ENCODE measurements around the gene GRHL3.

The GRHL3 gene

DNA sequence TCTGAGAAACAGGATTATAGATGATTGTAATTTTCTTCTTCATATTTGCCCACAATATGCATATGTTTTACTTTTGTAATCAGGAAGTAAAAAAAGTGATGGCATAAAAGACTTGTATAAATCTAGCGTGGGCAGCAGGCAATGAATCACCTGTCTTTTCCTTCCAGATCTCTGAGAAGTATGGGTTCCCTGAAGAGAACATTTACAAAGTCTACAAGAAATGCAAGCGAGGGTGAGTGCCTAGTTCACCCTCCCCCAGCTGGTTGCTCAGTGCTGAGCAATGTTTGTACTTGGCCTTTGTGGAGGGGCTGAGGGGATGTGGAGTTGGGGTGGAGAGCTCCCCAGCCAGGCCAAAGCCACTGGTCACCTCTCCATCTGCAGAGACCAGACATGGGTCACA, 30.7 kb downstream of the GRHL3 start:
- Mint-ChIP-seq H3K27ac (no peak overlapping the region), H3K4me1 (no peaks in the 10 kb centered on the region), H3K9me3 (no peaks in the 10 kb centered on the region), H3K4me3 (no peak overlapping the region), H3K36me3 (ENCODE audit: low read depth) (no peaks in the 10 kb centered on the region), H3K27me3 (ENCODE audit: low read depth) (peaks cover 24% of the 10 kb centered on the region)
- TF ChIP-seq, protein P1, sequence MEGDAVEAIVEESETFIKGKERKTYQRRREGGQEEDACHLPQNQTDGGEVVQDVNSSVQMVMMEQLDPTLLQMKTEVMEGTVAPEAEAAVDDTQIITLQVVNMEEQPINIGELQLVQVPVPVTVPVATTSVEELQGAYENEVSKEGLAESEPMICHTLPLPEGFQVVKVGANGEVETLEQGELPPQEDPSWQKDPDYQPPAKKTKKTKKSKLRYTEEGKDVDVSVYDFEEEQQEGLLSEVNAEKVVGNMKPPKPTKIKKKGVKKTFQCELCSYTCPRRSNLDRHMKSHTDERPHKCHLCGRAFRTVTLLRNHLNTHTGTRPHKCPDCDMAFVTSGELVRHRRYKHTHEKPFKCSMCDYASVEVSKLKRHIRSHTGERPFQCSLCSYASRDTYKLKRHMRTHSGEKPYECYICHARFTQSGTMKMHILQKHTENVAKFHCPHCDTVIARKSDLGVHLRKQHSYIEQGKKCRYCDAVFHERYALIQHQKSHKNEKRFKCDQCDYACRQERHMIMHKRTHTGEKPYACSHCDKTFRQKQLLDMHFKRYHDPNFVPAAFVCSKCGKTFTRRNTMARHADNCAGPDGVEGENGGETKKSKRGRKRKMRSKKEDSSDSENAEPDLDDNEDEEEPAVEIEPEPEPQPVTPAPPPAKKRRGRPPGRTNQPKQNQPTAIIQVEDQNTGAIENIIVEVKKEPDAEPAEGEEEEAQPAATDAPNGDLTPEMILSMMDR (IDR thresholded peaks at IDR 0.05; ENCODE audit: unreplicated experiment in 3 of 3), result no peak

DNA sequence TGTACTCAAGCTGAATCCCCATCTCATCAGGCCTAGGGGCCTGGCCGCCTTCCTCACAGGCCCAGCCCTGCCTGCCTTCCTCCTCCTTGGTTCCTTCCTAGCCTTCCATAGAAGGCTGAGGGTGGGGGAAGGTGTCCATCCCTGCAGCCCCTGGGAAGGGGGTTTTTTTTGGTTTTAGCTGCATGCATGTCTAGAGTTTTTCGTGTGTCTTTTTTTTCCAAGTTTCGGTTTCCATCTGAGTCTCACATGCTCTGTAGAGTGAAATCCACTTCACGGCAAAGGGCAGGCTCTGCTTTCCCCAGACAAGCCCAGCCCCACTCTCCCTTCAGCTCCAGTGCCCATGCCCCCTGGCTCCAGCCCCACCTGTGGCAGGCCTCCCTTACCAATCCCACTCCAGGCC, 32.1 kb downstream of the GRHL3 start:
- Mint-ChIP-seq H3K27me3 (ENCODE audit: low read depth) (peaks cover 23% of the 10 kb centered on the region), H3K36me3 (ENCODE audit: low read depth) (no peaks in the 10 kb centered on the region), H3K9me3 (no peaks in the 10 kb centered on the region), H3K4me1 (no peaks in the 10 kb centered on the region), H3K4me3 (no peak overlapping the region), H3K27ac (no peak overlapping the region)
- TF ChIP-seq, protein P1 (IDR thresholded peaks at IDR 0.05; ENCODE audit: unreplicated experiment in 3 of 3), result no peak

DNA sequence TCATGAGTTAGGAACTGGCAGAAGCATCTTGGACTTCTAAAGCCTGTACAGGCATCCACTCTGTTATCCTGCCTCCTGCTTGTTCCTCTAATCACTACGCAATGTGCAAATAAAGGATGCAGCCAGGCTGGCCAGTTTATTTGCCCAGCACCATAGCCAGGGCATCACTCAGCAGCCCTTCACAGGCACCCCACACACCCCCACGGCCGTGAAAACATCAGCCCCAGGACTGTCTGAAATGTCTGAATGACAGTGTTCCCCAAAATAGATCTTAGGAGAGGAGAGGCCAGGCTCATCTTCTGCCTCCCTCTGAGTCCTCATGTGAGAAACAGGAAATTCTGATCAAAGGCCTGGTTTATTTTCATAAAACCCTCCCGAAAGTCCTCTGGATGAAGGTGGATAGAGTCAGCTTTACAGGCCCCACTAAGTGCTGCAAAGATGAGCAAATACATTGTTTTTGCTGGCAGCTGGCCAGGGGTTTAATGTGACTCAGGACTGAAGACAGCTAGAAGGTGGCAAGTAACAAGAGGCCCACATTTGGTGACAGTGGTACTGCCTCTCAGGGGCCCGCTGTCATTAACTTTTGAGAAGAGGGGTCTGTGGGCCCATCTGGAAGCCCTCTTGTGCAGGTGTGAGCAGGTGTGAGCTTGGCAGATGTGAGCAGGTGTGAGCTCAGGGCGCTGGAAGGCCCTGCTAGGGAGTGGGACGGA, 32.9 kb downstream of the GRHL3 start:
- no peak overlapping the region for H3K27ac Mint-ChIP-seq
- no peak overlapping the region for H3K4me3 Mint-ChIP-seq
- peaks cover 16% of the 10 kb centered on the region for H3K27me3 Mint-ChIP-seq (ENCODE audit: low read depth)
- no peaks in the 10 kb centered on the region for H3K9me3 Mint-ChIP-seq
- TF ChIP-seq, protein P1 (IDR thresholded peaks at IDR 0.05; ENCODE audit: unreplicated experiment in 3 of 3), result no peak
- H3K4me1 Mint-ChIP-seq, result no peaks in the 10 kb centered on the region
- H3K36me3 Mint-ChIP-seq (ENCODE audit: low read depth), result no peaks in the 10 kb centered on the region

DNA sequence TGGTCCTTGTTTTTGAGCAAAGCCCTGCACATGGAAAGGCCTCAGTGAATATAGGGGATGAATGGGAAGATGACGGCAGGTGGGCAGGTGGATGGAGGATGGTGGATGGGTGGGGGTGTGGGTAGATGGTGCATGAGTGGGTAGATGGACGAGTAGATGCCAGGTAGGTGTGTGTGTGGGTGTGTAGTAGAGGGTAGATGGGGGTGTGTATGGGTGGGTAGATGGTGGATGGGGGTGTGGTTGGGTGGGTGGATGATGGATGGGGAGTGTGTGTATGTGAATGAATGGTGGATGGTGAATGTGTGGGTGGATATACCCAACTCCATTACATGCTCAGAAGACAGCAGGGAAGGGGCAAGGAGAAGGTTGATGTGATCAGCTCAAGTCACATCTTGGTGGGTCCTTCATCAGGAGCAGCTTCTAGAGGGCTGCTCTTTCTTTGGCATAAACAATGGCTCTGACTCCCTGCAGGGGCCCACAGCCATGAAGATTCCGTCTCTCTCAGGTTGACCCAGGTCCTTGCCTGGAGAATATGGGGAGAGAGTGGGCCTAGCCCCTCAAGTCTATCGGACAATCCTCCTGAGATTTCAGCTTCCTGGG, 34.2 kb downstream of the GRHL3 start:
- Mint-ChIP-seq H3K36me3 (ENCODE audit: low read depth) (peaks cover 6% of the 10 kb centered on the region), H3K27ac (no peak overlapping the region), H3K4me1 (no peaks in the 10 kb centered on the region), H3K4me3 (no peak overlapping the region), H3K27me3 (ENCODE audit: low read depth) (peaks cover 15% of the 10 kb centered on the region), H3K9me3 (no peaks in the 10 kb centered on the region)
- TF ChIP-seq, protein P1 (IDR thresholded peaks at IDR 0.05; ENCODE audit: unreplicated experiment in 3 of 3), result no peak

DNA sequence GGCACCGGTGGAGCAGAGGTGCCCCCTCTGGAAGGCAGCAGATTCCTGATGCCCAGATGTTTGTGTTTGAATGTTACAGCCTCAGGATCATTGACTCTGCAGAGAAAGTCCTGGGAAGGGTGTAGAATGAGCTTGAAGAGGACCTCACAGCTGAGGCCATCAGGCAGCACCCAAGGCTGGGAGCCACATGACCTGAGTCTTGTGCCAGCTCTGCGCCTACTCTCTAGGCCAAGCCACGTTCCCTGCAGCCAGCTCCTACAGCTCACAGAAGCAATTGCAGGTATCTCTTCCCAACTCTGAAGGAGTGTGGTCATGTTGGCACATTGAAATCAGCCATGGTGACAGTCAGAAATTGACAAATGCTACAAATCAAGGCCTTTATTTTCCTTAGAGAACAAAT, 36.3 kb downstream of the GRHL3 start:
- TF ChIP-seq, protein P1 (IDR thresholded peaks at IDR 0.05; ENCODE audit: unreplicated experiment in 3 of 3), result no peak
- Mint-ChIP-seq H3K27me3 (ENCODE audit: low read depth) (peaks cover 8% of the 10 kb centered on the region), H3K4me1 (no peaks in the 10 kb centered on the region), H3K36me3 (ENCODE audit: low read depth) (peaks cover 7% of the 10 kb centered on the region), H3K4me3 (no peak overlapping the region), H3K27ac (no peak overlapping the region), H3K9me3 (no peaks in the 10 kb centered on the region)

DNA sequence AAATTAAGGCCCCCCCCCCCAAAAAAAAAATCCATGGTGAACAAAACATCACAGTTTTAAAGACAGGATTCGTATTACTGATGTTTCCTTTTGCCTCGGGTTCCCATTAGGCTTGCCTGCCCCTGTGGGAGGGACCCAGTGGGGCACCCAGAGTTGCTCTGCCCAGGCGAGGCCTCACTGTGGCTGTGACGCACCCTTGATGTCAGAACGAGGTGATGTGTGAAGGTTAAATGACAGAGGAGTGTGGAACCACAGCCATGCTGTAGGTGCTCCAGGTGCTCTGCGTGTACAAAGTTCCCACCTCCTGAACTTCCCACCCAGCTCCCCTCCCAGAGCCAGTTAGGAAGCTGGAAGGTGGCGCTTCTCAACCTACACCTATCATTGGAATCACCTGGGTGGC, 37.9 kb downstream of the GRHL3 start:
- Mint-ChIP-seq H3K27ac (no peak overlapping the region), H3K36me3 (ENCODE audit: low read depth) (peaks cover 11% of the 10 kb centered on the region), H3K4me1 (no peaks in the 10 kb centered on the region), H3K9me3 (no peaks in the 10 kb centered on the region), H3K4me3 (no peak overlapping the region), H3K27me3 (ENCODE audit: low read depth) (peaks cover 11% of the 10 kb centered on the region)
- TF ChIP-seq, protein P1 (IDR thresholded peaks at IDR 0.05; ENCODE audit: unreplicated experiment in 3 of 3), result no peak
